ENCODE data around the gene CRACR2A.

- no peak for TF ChIP-seq CTCF (IDR thresholded peaks at IDR 0.05)
- TF ChIP-seq POLR2AphosphoS5 (IDR thresholded peaks at IDR 0.05; ENCODE audit: low read depth, low read length), result no peak
- no peak for TF ChIP-seq REST (IDR thresholded peaks at IDR 0.05; ENCODE audit: insufficient read depth in 1 of 2, low read depth in 2 of 2, low read length in 1 of 2)
- no peak for TF ChIP-seq SIN3A (IDR thresholded peaks at IDR 0.05; ENCODE audit: borderline replicate concordance, insufficient read depth, low read depth, low read length)
Observed at GRCh38 chr12:3620856-3621255, 132.1 kb downstream of the CRACR2A start.

Data from Panc1 (cell line).